ACC112 (cell line): Measurements from ENCODE around the gene ARHGAP15.

Source experiments
- H2AFZ ChIP-seq: fragments of 200-600 bp; sonication (generic); one replicate; pipeline ENCODE4 v1.6.0; 2017; ENCODE audit warnings: antibody characterized with exemption, low read length; ENCODE audit not compliant: unreplicated experiment
- H3K27ac ChIP-seq: fragments of 200-600 bp; sonication (generic); 2 replicates; pipeline ENCODE4 v1.5.1; 2014; ENCODE audit warnings: low read depth, mild to moderate bottlenecking, antibody characterized with exemption, low read length, moderate library complexity
- H3K27me3 ChIP-seq: fragments of 200-600 bp; sonication (generic); 2 replicates; pipeline ENCODE4 v1.6.1; 2014; ENCODE audit warnings: mild to moderate bottlenecking, antibody characterized with exemption, low read length, moderate library complexity, mixed read lengths; ENCODE audit not compliant: insufficient read depth
- H3K36me3 ChIP-seq: fragments of 200-600 bp; sonication (generic); 2 replicates; pipeline ENCODE4 v1.6.1; 2016; ENCODE audit warnings: mild to moderate bottlenecking, antibody characterized with exemption, low read length, moderate library complexity, mixed read lengths; ENCODE audit not compliant: insufficient read depth
- H3K4me1 ChIP-seq: fragments of 200-600 bp; sonication (generic); one replicate; pipeline ENCODE4 v1.6.1; 2016; ENCODE audit warnings: low read length, mixed read lengths; ENCODE audit not compliant: insufficient read depth, unreplicated experiment, control insufficient read depth
- H3K4me3 ChIP-seq: fragments of 200-600 bp; sonication (generic); 2 replicates; pipeline ENCODE4 v1.5.1; 2014; ENCODE audit warnings: mild to moderate bottlenecking, low read depth, low read length
- H3K79me2 ChIP-seq: fragments of 200-600 bp; sonication (generic); one replicate; pipeline ENCODE4 v1.6.0; 2016; ENCODE audit warnings: low read length; ENCODE audit not compliant: control insufficient read depth, unreplicated experiment, insufficient read depth

The ARHGAP15 gene

DNA sequence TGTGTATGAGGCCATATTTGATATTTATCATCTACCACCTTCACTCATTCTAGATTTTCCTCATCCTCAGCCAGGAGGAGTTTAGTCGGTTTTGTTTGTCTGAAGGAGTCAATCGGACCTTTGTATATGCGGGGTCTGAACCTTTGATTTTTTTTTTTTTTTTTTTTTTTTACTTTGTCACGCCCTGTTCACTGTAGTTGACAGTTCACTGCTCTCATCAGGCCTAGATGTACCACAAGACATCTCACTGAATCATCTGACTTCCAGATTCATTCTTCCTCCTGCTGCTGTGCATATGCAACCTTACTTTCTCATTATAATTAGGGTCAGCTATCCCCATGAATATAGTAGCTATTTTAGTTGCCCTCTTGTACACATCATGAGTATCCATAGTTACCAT lies 133.2 kb downstream of the ARHGAP15 start:
- no peaks in the 10 kb centered on the region for H3K4me1 ChIP-seq
- no peak overlapping the region for H3K4me3 ChIP-seq
- H3K27me3 ChIP-seq: no peaks in the 10 kb centered on the region
- no peak overlapping the region for H3K27ac ChIP-seq
- H3K36me3 ChIP-seq: no peaks in the 10 kb centered on the region
- H2AFZ ChIP-seq: no peak overlapping the region
- H3K79me2 ChIP-seq: no peaks in the 10 kb centered on the region

DNA sequence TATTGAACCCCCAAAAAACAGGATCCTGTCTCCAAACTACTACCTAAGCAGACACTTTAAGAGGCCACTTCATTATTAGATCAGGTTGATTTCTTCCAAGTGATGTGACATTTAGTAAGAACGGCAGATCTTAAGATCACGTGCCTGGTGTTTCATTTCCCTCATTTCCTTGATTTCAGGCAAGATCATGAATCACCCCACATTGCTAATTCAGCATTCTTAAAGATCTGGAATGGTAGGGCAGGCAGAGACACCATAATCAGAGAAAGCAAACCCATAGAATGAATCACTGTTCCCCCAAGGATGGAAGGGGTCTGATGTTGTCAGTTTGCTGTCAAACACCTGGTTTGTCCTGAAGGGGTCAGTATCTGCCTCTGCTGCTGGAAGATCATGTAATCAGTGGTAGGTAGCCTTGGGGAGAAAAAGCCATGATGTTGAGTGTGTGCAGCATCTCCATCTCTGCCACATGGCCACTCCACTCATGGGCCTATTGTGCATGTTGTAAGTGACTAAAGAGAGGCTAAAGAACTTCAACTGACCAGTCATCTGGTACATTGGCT lies 133.9 kb downstream of the ARHGAP15 start:
- no peaks in the 10 kb centered on the region for H3K4me1 ChIP-seq
- no peak overlapping the region for H3K4me3 ChIP-seq
- no peaks in the 10 kb centered on the region for H3K79me2 ChIP-seq
- no peak overlapping the region for H2AFZ ChIP-seq
- H3K27me3 ChIP-seq: no peaks in the 10 kb centered on the region
- H3K36me3 ChIP-seq: no peaks in the 10 kb centered on the region
- no peak overlapping the region for H3K27ac ChIP-seq

DNA sequence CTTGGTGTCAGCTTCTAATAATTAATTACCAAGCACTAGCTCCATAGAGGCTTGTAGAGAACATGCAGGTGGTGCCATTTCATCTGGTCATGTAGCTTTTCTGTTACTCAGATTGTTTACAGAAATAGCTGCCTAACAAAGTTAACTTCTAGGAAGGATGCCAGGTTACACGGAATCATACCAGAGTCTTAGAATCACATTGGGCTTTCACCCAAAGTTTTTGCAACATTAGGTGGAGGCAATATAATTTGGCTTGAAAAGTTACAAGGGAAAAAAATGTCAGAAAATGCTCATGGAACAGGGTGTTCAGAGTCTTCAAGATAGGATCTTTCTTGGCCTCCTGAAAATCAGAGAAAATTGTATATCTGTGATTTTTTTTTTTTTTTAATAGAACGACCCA lies 135.6 kb downstream of the ARHGAP15 start:
- H3K27me3 ChIP-seq: no peaks in the 10 kb centered on the region
- no peaks in the 10 kb centered on the region for H3K79me2 ChIP-seq
- no peak overlapping the region for H3K27ac ChIP-seq
- no peaks in the 10 kb centered on the region for H3K36me3 ChIP-seq
- no peak overlapping the region for H2AFZ ChIP-seq
- H3K4me1 ChIP-seq: no peaks in the 10 kb centered on the region
- H3K4me3 ChIP-seq: no peak overlapping the region

DNA sequence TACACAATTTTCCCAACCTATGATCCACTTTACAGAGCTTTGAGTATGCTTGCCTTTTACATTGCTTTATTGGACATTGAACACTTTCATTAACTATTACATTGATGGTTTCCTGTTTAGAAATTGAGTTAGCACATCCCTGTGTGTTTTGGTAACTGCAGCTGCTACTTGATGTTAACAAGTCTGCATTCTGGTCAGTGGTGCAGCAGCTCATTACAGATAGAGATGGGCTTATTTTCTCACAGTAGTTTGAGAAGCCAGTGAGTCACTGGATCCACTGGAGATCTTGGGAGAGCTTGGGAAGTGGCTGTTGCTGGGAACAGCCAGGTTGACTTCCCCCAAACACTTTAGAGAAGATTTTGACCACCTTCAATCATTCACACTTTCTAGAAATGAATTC lies 150.5 kb downstream of the ARHGAP15 start:
- Histone ChIP-seq H3K4me3 (no peak overlapping the region), H3K4me1 (no peaks in the 10 kb centered on the region), H3K36me3 (no peaks in the 10 kb centered on the region), H2AFZ (no peak overlapping the region), H3K27ac (no peak overlapping the region), H3K27me3 (no peaks in the 10 kb centered on the region), H3K79me2 (no peaks in the 10 kb centered on the region)

DNA sequence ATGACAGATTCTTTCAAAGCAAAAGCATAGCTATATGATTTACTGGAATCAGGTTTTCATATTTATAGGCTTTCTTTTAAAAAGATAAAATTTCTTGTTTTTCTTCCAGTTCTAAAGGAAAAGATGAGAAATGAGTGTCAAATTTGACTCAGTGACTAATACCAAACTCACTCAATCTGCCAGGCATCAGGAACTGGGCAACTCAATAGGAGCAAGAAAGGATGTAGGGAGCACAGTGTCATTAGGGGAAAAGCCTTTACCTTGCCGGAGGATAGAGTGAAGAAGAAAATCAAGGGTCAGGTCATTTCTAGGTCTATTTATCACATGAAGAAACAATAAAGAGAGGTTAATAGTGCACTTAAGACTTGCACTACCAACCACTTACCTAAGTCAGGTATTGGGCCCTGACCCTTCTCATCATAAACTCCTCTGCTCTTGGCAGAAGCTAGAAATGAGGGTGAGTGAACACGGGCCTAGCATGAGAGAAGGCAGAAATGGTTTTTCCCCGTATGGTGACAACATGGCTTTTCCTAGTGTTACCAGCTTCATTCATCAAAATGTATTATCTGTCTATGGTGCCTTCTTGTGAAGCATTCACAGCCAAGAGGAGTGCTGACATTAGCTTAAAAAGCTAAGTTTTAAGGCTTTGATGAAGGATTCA lies 151.0 kb downstream of the ARHGAP15 start:
- H2AFZ ChIP-seq: no peak overlapping the region
- no peaks in the 10 kb centered on the region for H3K79me2 ChIP-seq
- no peak overlapping the region for H3K4me3 ChIP-seq
- H3K27ac ChIP-seq: no peak overlapping the region
- no peaks in the 10 kb centered on the region for H3K27me3 ChIP-seq
- no peaks in the 10 kb centered on the region for H3K36me3 ChIP-seq
- no peaks in the 10 kb centered on the region for H3K4me1 ChIP-seq

DNA sequence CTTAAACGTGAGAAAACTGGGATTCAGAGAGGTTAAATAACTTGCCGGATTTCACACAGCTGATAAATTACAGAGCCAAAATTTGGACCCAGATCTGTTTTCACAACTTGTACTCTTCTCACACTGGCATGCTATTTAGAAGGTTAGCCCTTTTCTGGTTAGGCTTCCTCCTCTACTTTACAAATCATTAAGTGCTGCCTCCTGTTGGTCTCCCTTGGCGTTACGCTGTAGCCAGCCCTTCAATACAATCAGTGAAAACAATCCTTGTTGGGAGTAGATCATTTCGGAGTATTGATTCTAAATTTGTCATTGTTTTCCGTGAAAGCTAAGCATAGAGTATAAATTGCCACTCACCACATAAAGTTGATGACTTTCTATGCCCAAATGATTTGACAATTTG lies 153.5 kb downstream of the ARHGAP15 start:
- H3K27me3 ChIP-seq: no peaks in the 10 kb centered on the region
- no peaks in the 10 kb centered on the region for H3K36me3 ChIP-seq
- H3K4me1 ChIP-seq: no peaks in the 10 kb centered on the region
- H2AFZ ChIP-seq: no peak overlapping the region
- no peaks in the 10 kb centered on the region for H3K79me2 ChIP-seq
- no peak overlapping the region for H3K27ac ChIP-seq
- H3K4me3 ChIP-seq: no peak overlapping the region

DNA sequence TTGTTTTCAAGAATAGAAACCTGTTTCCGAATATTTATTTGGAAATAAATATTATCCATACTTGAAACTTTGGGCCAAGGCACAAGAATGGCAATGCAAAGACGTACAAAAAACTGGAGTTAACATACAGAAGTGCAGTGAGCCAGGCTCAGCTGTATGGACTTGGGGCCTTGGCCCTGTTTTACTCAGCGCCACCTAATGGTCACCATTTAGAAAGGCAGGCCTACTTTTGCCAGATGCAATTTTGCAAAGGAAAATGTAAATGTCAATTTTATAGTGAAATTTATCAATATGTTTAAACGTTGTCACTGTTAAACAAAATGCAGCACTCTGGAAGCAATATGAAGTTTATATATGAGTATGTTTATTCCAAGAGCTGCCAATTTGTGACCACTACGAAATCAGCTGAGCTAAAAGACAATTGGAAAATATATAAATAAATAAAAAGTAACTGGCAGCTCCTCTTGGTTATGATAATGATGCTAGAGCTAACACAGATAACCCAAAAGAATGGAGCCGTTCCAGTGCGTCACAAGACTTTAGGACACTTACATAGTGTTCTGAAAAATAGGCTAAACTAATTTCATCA lies 155.0 kb downstream of the ARHGAP15 start:
- Histone ChIP-seq H2AFZ (no peak overlapping the region), H3K4me3 (no peak overlapping the region), H3K27ac (no peak overlapping the region), H3K27me3 (no peaks in the 10 kb centered on the region), H3K36me3 (no peaks in the 10 kb centered on the region), H3K79me2 (no peaks in the 10 kb centered on the region), H3K4me1 (no peaks in the 10 kb centered on the region)

DNA sequence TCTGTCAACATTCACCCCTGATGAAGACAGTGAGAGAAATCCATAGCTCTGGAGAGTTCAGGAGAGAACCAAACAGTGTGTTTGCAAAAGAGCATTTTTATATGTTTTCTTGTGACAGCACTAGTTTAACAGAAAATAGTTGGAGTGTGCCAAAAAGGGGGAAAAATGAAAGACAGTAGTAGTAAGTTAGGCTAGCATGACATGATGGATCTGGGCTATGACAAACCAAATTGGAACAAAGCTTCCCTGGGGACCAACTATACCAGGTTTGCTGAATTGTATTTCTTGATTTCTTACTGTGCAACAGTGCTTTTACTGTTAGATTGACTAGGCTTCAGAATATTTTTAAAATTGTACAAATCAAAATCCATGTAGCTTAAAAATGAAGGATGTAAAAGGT lies 159.8 kb downstream of the ARHGAP15 start:
- Histone ChIP-seq H3K4me1 (no peaks in the 10 kb centered on the region), H3K27ac (no peak overlapping the region), H3K27me3 (0 out of 2 replicates have a peak, but pooled peaks cover 5% of the 10 kb centered on the region), H2AFZ (no peak overlapping the region), H3K36me3 (no peaks in the 10 kb centered on the region), H3K4me3 (no peak overlapping the region), H3K79me2 (no peaks in the 10 kb centered on the region)

DNA sequence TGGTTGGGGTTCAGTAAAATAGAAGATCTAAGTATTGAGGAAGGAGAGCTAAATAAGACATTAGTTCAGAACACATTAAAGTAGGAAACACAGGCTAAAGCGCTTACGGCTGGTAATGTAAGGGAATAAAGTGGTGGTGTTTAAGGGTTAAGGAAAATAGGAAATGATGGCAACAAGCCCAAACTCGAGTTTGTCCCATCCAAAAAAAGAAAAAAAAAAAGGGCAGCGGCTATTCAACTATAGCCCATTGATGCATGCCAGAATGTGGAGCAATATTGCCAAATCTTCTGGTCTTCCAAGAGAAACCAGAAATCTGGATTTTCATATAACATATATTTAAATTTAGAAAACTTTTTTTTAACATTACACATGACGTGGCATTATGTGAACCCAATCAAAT lies 161.0 kb downstream of the ARHGAP15 start:
- H3K79me2 ChIP-seq: no peaks in the 10 kb centered on the region
- no peak overlapping the region for H2AFZ ChIP-seq
- 0 out of 2 replicates have a peak, but pooled peaks cover 5% of the 10 kb centered on the region for H3K27me3 ChIP-seq
- H3K27ac ChIP-seq: no peak overlapping the region
- no peaks in the 10 kb centered on the region for H3K36me3 ChIP-seq
- H3K4me1 ChIP-seq: no peaks in the 10 kb centered on the region
- H3K4me3 ChIP-seq: no peak overlapping the region

DNA sequence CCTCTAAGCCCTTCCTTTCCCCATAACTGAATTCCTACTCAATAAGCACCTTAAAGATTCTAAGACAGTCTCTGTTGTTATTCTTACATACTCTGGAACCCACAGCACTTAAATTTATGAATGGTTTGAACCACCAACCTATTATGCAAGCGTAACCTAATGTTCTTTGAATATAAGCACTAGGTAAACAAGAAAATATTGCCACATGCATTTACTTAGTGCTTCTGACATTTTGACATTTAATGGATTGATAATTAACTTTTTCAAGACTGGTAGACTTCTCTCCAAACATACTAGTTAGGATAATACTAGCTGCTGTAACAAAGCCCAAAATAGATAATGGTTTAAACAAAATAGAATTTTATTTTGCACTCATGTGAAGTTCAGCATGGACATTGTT lies 164.8 kb downstream of the ARHGAP15 start:
- Histone ChIP-seq H3K4me1 (no peaks in the 10 kb centered on the region), H3K27ac (no peak overlapping the region), H3K27me3 (0 out of 2 replicates have a peak, but pooled peaks cover 5% of the 10 kb centered on the region), H3K4me3 (no peak overlapping the region), H3K79me2 (no peaks in the 10 kb centered on the region), H3K36me3 (no peaks in the 10 kb centered on the region), H2AFZ (no peak overlapping the region)

DNA sequence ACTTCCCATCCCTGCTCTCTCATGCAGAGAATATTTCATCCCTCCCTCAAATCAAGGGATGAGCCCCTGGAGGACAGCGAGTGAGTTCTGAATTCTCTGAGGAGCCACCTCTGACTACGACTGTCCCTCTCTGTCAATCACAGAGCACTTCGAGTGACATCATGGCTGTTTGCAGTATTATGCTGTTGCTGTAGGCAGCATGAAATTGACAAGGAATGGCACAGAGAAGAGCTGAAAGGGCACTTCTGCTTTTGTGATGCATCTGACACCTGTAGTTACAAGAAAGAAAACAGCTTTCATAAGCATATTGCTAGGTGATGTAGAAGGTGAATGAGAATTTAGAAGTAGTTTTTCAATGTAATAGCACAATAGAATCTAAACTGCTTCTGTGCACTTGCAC lies 166.9 kb downstream of the ARHGAP15 start:
- H3K27ac ChIP-seq: no peak overlapping the region
- 0 out of 2 replicates have a peak, but pooled peaks cover 5% of the 10 kb centered on the region for H3K27me3 ChIP-seq
- no peak overlapping the region for H3K4me3 ChIP-seq
- H2AFZ ChIP-seq: no peak overlapping the region
- no peaks in the 10 kb centered on the region for H3K4me1 ChIP-seq
- H3K79me2 ChIP-seq: no peaks in the 10 kb centered on the region
- no peaks in the 10 kb centered on the region for H3K36me3 ChIP-seq
